ENCODE results near the gene INA.

Gene INA

DNA sequence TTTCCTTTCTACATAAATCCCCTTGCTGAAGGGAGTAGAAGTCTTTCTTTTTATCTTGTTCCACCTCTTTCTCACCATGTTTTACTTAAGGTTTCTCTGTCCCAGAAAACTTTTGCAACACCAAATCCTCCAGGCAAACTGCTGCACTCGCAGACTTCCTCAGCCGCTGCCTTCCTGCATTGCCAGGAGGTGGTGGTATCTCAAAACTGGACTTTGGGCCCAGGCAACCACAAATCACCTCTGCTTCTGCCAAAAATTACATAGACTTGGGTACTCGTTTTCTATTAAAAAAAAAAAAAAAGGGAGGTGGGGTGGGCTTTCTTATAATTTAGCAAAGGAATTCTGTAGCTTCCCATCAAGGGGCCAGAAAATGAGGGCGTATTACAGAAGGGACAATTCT, 14.7 kb downstream of the INA start:
- Histone ChIP-seq H3K79me2 (ENCODE audit: low read length) (no peaks in the 10 kb centered on the region), H3K4me3 (ENCODE audit: low read length) (no peak overlapping the region), H3K4me2 (ENCODE audit: low read depth, low read length) (no peak overlapping the region), H4K20me1 (ENCODE audit: insufficient read depth, low read length) (no peaks in the 10 kb centered on the region), H3F3A (ENCODE audit: insufficient read depth, low read length) (no peaks in the 10 kb centered on the region), H3K4me1 (ENCODE audit: low read length) (no peaks in the 10 kb centered on the region), H3K36me3 (replicated peaks; ENCODE audit: insufficient read depth, low read length) (no peaks in the 10 kb centered on the region), H2AFZ (ENCODE audit: low read length) (no peak overlapping the region), H3K27ac (ENCODE audit: low read length) (no peak overlapping the region), H3K9me2 (replicated peaks; ENCODE audit: insufficient read depth, low read length) (no peaks in the 10 kb centered on the region), H3K9me3 (replicated peaks; ENCODE audit: insufficient read depth, low read length) (no peaks in the 10 kb centered on the region), H3K9ac (ENCODE audit: low read length) (no peak overlapping the region), H3K27me3 (replicated peaks; ENCODE audit: insufficient read depth, low read length) (no peaks in the 10 kb centered on the region)
- TF ChIP-seq CTCF (IDR thresholded peaks at IDR 0.05; ENCODE audit: low read length) (no peak), EZH2phosphoT487 (IDR thresholded peaks at IDR 0.05; ENCODE audit: low read length) (no peak), EZH2 (optimal IDR thresholded peaks at IDR 0.05; ENCODE audit: low read depth, low read length) (no peak)
- DNase-seq, result no peak

GRCh38 chr10:103295374-103296015, 18.6 kb downstream of the INA start:
- Histone ChIP-seq H3K9ac (ENCODE audit: low read length) (no peak overlapping the region), H3K4me2 (ENCODE audit: low read depth, low read length) (no peak overlapping the region), H3K27me3 (replicated peaks; ENCODE audit: insufficient read depth, low read length) (no peaks in the 10 kb centered on the region), H3K36me3 (replicated peaks; ENCODE audit: insufficient read depth, low read length) (no peaks in the 10 kb centered on the region), H3K9me2 (replicated peaks; ENCODE audit: insufficient read depth, low read length) (no peaks in the 10 kb centered on the region), H3K4me1 (ENCODE audit: low read length) (no peaks in the 10 kb centered on the region), H2AFZ (ENCODE audit: low read length) (no peak overlapping the region), H3F3A (ENCODE audit: insufficient read depth, low read length) (no peaks in the 10 kb centered on the region), H3K27ac (ENCODE audit: low read length) (no peak overlapping the region), H3K4me3 (ENCODE audit: low read length) (no peak overlapping the region), H4K20me1 (ENCODE audit: insufficient read depth, low read length) (no peaks in the 10 kb centered on the region), H3K79me2 (ENCODE audit: low read length) (no peaks in the 10 kb centered on the region), H3K9me3 (replicated peaks; ENCODE audit: insufficient read depth, low read length) (no peaks in the 10 kb centered on the region)
- DNase-seq, result no peak
- TF ChIP-seq CTCF (IDR thresholded peaks at IDR 0.05; ENCODE audit: low read length) (no peak), EZH2 (optimal IDR thresholded peaks at IDR 0.05; ENCODE audit: low read depth, low read length) (no peak), EZH2phosphoT487 (IDR thresholded peaks at IDR 0.05; ENCODE audit: low read length) (no peak)

- Histone ChIP-seq H3K79me2 (ENCODE audit: low read length) (no peaks in the 10 kb centered on the region), H3K27me3 (replicated peaks; ENCODE audit: insufficient read depth, low read length) (no peaks in the 10 kb centered on the region), H2AFZ (ENCODE audit: low read length) (no peak overlapping the region), H3K9me3 (replicated peaks; ENCODE audit: insufficient read depth, low read length) (no peaks in the 10 kb centered on the region), H3K9me2 (replicated peaks; ENCODE audit: insufficient read depth, low read length) (no peaks in the 10 kb centered on the region), H4K20me1 (ENCODE audit: insufficient read depth, low read length) (no peaks in the 10 kb centered on the region), H3K36me3 (replicated peaks; ENCODE audit: insufficient read depth, low read length) (no peaks in the 10 kb centered on the region), H3K4me3 (ENCODE audit: low read length) (no peak overlapping the region), H3K27ac (ENCODE audit: low read length) (no peak overlapping the region), H3K4me1 (ENCODE audit: low read length) (no peaks in the 10 kb centered on the region), H3F3A (ENCODE audit: insufficient read depth, low read length) (no peaks in the 10 kb centered on the region), H3K4me2 (ENCODE audit: low read depth, low read length) (no peak overlapping the region), H3K9ac (ENCODE audit: low read length) (no peak overlapping the region)
- no peak for TF ChIP-seq EZH2 (optimal IDR thresholded peaks at IDR 0.05; ENCODE audit: low read depth, low read length)
- no peak for TF ChIP-seq CTCF (IDR thresholded peaks at IDR 0.05; ENCODE audit: low read length)
- TF ChIP-seq EZH2phosphoT487 (IDR thresholded peaks at IDR 0.05; ENCODE audit: low read length), result no peak
- no peak for DNase-seq
Observed at GRCh38 chr10:103307594-103307993, 30.7 kb downstream of the INA start.
